H1 (cell line): ENCODE results near the gene TMEM169. TPM values are rescaled to one million over a fixed set of nuclear protein-coding genes. Genes with fewer than 3 reads are reported as not detected.

Experiments
- ASH2L ChIP-seq: fragments of 200-600, 300-600 bp; sonication (generic); IDR thresholded peaks from one replicate; pipeline ENCODE4 v1.7.1; 2017; ENCODE audit warnings: low read length
- ATF2 ChIP-seq: IDR thresholded peaks from 2 replicates; pipeline ENCODE4 v1.6.1; 2012; ENCODE audit warnings: low read length, inconsistent platforms
- CREB1 ChIP-seq: IDR thresholded peaks from 2 replicates; pipeline ENCODE4 v1.6.1; 2012; ENCODE audit warnings: inconsistent platforms
- EP300 ChIP-seq, 2 experiments: IDR thresholded peaks; 1 replicate in 1 of 2; 2 replicates in 1 of 2; pipeline ENCODE4 v1.6.1; 2011 to 2012; ENCODE audit warnings: low read depth in 2 of 2, low read length in 2 of 2, mild to moderate bottlenecking in 2 of 2, borderline replicate concordance in 1 of 2, inconsistent platforms in 1 of 2, moderate library complexity in 1 of 2
- NRF1 ChIP-seq: IDR thresholded peaks from 2 replicates; pipeline ENCODE4 v1.6.1; 2011; ENCODE audit warnings: mild to moderate bottlenecking, low read depth, low read length, improper control_type of control experiment
- POLR2AphosphoS5 ChIP-seq: IDR thresholded peaks from 2 replicates; pipeline ENCODE4 v1.6.1; 2011; ENCODE audit warnings: low read depth, low read length
- SP4 ChIP-seq: IDR thresholded peaks from 2 replicates; pipeline ENCODE4 v1.6.1; 2012; ENCODE audit warnings: low read length, inconsistent platforms
- TEAD4 ChIP-seq: IDR thresholded peaks from 2 replicates; pipeline ENCODE4 v1.6.1; 2012; ENCODE audit warnings: low read depth, low read length, inconsistent platforms, mixed read lengths
- YY1 ChIP-seq: IDR thresholded peaks from 2 replicates; pipeline ENCODE4 v1.6.1; 2011; ENCODE audit warnings: low read depth, mild to moderate bottlenecking, low read length
- polyA plus RNA-seq, 7 experiments: library from polyadenylated mRNA; depleted of rRNA in 3 of 7; stranded (reverse) in 5 of 7; unstranded in 2 of 7; fragments of >200 nt in 5 of 7; fragments of 200-250 nt in 2 of 7; gene quantifications; 1 replicate in 5 of 7; 2 replicates in 1 of 7; 4 replicates in 1 of 7; pipeline versions ENCODE4 v1.2.1 to v1.2.3, GENCODE V29; 2011 to 2013; ENCODE audit warnings: missing spikeins in 2 of 7, mixed read lengths in 2 of 7
- total RNA-seq: library from RNA; stranded (reverse); fragmentation: NEBNext Ultra II Directional; extraction: Animal tissue kit (Norgen Biotek cat#: 25700); gene quantifications from 2 replicates; pipeline ENCODE4 v1.2.1, GENCODE V29; 2021
- TF ChIP-seq, protein P1 (sequence below), 3 experiments: IDR thresholded peaks; 1 replicate in 2 of 3; 2 replicates in 1 of 3; pipeline versions ENCODE4 v1.5.1 to v1.6.1; 2011; ENCODE audit warnings: low read length in 3 of 3, mild to moderate bottlenecking in 3 of 3, inconsistent platforms in 2 of 3, low read depth in 1 of 3, moderate library complexity in 1 of 3; ENCODE audit not compliant: insufficient read depth in 1 of 3; ENCODE audit errors: control extremely low read depth in 1 of 3

TMEM169 gene
- total and polyA plus RNA-seq, 2 of the 8 experiments (the other 6 are each of a cell fraction or from before 2014, with no cell fraction given): 0.41 to 2.4 TPM

DNA sequence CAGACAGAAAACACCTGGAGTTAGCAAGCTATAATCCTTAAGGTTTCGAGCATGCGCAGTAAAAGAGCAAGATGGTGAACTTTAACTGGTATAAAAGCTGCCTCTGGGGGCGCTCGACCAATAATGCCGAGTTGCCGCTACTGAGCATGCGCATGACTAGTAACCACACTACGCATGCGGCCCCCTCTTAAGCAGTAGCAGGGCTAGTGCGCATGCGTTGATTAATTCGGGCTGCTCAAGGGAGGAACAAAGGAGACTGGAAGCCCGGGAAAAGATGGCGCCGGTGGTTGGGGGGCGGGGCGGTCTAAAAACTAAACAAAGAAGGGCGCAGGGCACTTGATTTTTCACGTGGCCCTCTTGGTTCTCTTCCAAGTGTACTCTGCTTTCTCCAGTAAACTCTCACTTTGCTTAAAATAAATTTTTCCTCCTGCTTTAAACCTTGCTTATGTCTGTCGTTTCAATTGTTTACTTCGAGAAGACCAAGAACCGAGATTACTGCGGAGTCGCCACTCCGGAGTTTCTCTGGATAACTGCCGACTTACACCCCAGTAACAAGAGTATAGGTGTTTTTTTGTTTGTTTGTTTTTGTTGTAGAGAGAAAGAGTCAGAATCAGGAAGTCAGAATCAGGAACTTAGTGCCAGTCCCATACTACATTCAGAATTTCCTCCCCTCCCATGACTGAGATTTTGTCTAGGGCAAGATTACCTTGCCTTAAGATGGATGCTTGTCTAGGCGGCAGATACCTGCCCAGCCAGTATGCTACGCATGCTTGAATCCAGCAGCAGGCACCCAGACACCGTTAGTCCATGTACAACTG is 33.2 kb downstream of the TMEM169 start (continued):
- TF ChIP-seq YY1: peak; percentile 97
- TF ChIP-seq EP300 (IDR thresholded peaks at IDR 0.05; ENCODE audit: borderline replicate concordance in 1 of 2, low read depth in 2 of 2, low read length in 2 of 2): no peak
- no peak for TF ChIP-seq CREB1
- no peak for TF ChIP-seq TEAD4
- TF ChIP-seq NRF1: peak; percentile 97
- peak; percentile 97 for TF ChIP-seq POLR2AphosphoS5
- TF ChIP-seq, protein P1, sequence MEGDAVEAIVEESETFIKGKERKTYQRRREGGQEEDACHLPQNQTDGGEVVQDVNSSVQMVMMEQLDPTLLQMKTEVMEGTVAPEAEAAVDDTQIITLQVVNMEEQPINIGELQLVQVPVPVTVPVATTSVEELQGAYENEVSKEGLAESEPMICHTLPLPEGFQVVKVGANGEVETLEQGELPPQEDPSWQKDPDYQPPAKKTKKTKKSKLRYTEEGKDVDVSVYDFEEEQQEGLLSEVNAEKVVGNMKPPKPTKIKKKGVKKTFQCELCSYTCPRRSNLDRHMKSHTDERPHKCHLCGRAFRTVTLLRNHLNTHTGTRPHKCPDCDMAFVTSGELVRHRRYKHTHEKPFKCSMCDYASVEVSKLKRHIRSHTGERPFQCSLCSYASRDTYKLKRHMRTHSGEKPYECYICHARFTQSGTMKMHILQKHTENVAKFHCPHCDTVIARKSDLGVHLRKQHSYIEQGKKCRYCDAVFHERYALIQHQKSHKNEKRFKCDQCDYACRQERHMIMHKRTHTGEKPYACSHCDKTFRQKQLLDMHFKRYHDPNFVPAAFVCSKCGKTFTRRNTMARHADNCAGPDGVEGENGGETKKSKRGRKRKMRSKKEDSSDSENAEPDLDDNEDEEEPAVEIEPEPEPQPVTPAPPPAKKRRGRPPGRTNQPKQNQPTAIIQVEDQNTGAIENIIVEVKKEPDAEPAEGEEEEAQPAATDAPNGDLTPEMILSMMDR (IDR thresholded peaks at IDR 0.05; ENCODE audit: control extremely low read depth in 1 of 3, insufficient read depth in 1 of 3, low read depth in 1 of 3, low read length in 3 of 3): peak; percentile 68 to 93 (median 75)
- peak; percentile 23; the same call in 1 of the 2 replicates for TF ChIP-seq ATF2
- peak; percentile 91; the same call in 1 of the 2 replicates for TF ChIP-seq SP4
- TF ChIP-seq ASH2L: peak; percentile 32
